IPS-20b (cell line): ENCODE data around the gene POLR1H.

Experiments used
- H3K27ac ChIP-seq: one replicate; pipeline ENCODE4 v1.5.1; 2013; ENCODE audit warnings: low read length
- H3K27me3 ChIP-seq: 2 replicates; pipeline ENCODE4 v1.6.1; 2013; ENCODE audit warnings: mild to moderate bottlenecking, low read length, inconsistent platforms; ENCODE audit not compliant: insufficient read depth
- H3K36me3 ChIP-seq: 2 replicates; pipeline ENCODE4 v1.6.1; 2013; ENCODE audit warnings: low read depth, mild to moderate bottlenecking, inconsistent platforms, low read length, moderate library complexity; ENCODE audit not compliant: insufficient read depth
- H3K4me1 ChIP-seq: 2 replicates; pipeline ENCODE4 v1.6.1; 2013; ENCODE audit warnings: mild to moderate bottlenecking, control low read depth, inconsistent platforms, low read length, moderate library complexity; ENCODE audit not compliant: insufficient read depth
- H3K4me3 ChIP-seq: 2 replicates; pipeline ENCODE4 v1.5.1; 2013; ENCODE audit warnings: mild to moderate bottlenecking, low read length, inconsistent platforms
- H3K9ac ChIP-seq: 2 replicates; pipeline ENCODE4 v1.6.1; 2013; ENCODE audit warnings: low read depth, mild to moderate bottlenecking, inconsistent platforms, low read length, moderate library complexity
- H3K9me3 ChIP-seq: 2 replicates; pipeline ENCODE4 v1.6.1; 2013; ENCODE audit warnings: mild to moderate bottlenecking, low read depth, low read length, inconsistent platforms; ENCODE audit not compliant: insufficient read depth

POLR1H gene

GRCh38 chr6:30063315-30063714 lies 2.2 kb downstream of the POLR1H start:
- Histone ChIP-seq H3K4me1 (peaks cover 9% of the 10 kb centered on the region; the same call in 1 of the 2 replicates), H3K9ac (no peak overlapping the region), H3K4me3 (no peak overlapping the region), H3K27ac (no peak overlapping the region), H3K36me3 (peaks cover 18% of the 10 kb centered on the region; the same call in 1 of the 2 replicates), H3K9me3 (no peaks in the 10 kb centered on the region), H3K27me3 (no peaks in the 10 kb centered on the region)

- H3K4me1 ChIP-seq: peaks cover 6% of the 10 kb centered on the region; the same call in 1 of the 2 replicates
- no peaks in the 10 kb centered on the region for H3K27me3 ChIP-seq
- peak overlapping the region; percentile 89 for H3K9ac ChIP-seq
- peak overlapping the region; percentile 84 for H3K4me3 ChIP-seq
- H3K27ac ChIP-seq: peak overlapping the region; percentile 22
- no peaks in the 10 kb centered on the region for H3K9me3 ChIP-seq
- peaks cover 32% of the 10 kb centered on the region for H3K36me3 ChIP-seq
Observed at GRCh38 chr6:30066082-30066481, 5.0 kb downstream of the POLR1H start.

- Histone ChIP-seq H3K9ac (peak within 1 kb of the TSS; percentile 89), H3K27ac (peak within 1 kb of the TSS; percentile 22), H3K4me3 (peak within 1 kb of the TSS; percentile 84), H3K36me3 (peaks cover 32% of the 10 kb centered on the region), H3K27me3 (no peaks in the 10 kb centered on the region), H3K4me1 (peaks cover 5% of the 10 kb centered on the region; the same call in 1 of the 2 replicates), H3K9me3 (no peaks in the 10 kb centered on the region)
Observed at GRCh38 chr6:30066577-30067459, 5.8 kb downstream of the POLR1H start, which contains the start of gene PPP1R11. Gene PPP1R11 (plus strand): TSS chr6:30067198. CDS start chr6:30067411, 213 bp downstream.

GRCh38 chr6:30067460-30068139 lies 6.5 kb downstream of the POLR1H start:
- Histone ChIP-seq H3K27me3 (peaks cover 4% of the 10 kb centered on the region; the same call in 1 of the 2 replicates), H3K9me3 (no peaks in the 10 kb centered on the region), H3K9ac (peak overlapping the region; percentile 51; the same call in 1 of the 2 replicates), H3K27ac (no peak overlapping the region), H3K4me1 (no peaks in the 10 kb centered on the region), H3K4me3 (peak overlapping the region; percentile 84), H3K36me3 (peaks cover 32% of the 10 kb centered on the region)

GRCh38 chr6:30071081-30071818 lies 10.2 kb downstream of the POLR1H start:
- Histone ChIP-seq H3K4me1 (peaks cover 10% of the 10 kb centered on the region), H3K27me3 (peaks cover 36% of the 10 kb centered on the region), H3K4me3 (no peak overlapping the region), H3K9me3 (no peaks in the 10 kb centered on the region), H3K27ac (no peak overlapping the region), H3K9ac (no peak overlapping the region), H3K36me3 (peaks cover 14% of the 10 kb centered on the region; the same call in 1 of the 2 replicates)

- peaks cover 42% of the 10 kb centered on the region for H3K27me3 ChIP-seq
Observed at GRCh38 chr6:30071858-30072257, 10.8 kb downstream of the POLR1H start.

GRCh38 chr6:30073489-30074235 lies 12.6 kb downstream of the POLR1H start:
- H3K27ac ChIP-seq: no peak overlapping the region
- H3K9me3 ChIP-seq: no peaks in the 10 kb centered on the region
- H3K4me3 ChIP-seq: peak overlapping the region; percentile 74
- peaks cover 14% of the 10 kb centered on the region; the same call in 1 of the 2 replicates for H3K36me3 ChIP-seq
- H3K27me3 ChIP-seq: peaks cover 54% of the 10 kb centered on the region
- H3K9ac ChIP-seq: peak overlapping the region; percentile 62; the same call in 1 of the 2 replicates
- peaks cover 12% of the 10 kb centered on the region for H3K4me1 ChIP-seq

More at GRCh38 chr6:30071858-30072257, 10.8 kb downstream of the POLR1H start:
- Histone ChIP-seq H3K4me3 (no peak overlapping the region), H3K9ac (no peak overlapping the region), H3K36me3 (peaks cover 14% of the 10 kb centered on the region; the same call in 1 of the 2 replicates), H3K27ac (no peak overlapping the region), H3K4me1 (peaks cover 12% of the 10 kb centered on the region), H3K9me3 (no peaks in the 10 kb centered on the region)

GRCh38 chr6:30074331-30075093 lies 13.4 kb downstream of the POLR1H start:
- Histone ChIP-seq H3K4me1 (peaks cover 12% of the 10 kb centered on the region), H3K36me3 (peaks cover 13% of the 10 kb centered on the region; the same call in 1 of the 2 replicates), H3K4me3 (peak overlapping the region; percentile 74), H3K9me3 (no peaks in the 10 kb centered on the region), H3K9ac (peak overlapping the region; percentile 62; the same call in 1 of the 2 replicates), H3K27me3 (peaks cover 61% of the 10 kb centered on the region), H3K27ac (no peak overlapping the region)

GRCh38 chr6:30075094-30075789 lies 14.2 kb downstream of the POLR1H start, which contains the start of gene RNF39:
Gene RNF39 (minus strand): TSS chr6:30075769. CDS start chr6:30075585, 184 bp downstream.
- Histone ChIP-seq H3K9me3 (no peaks in the 10 kb centered on the region), H3K4me3 (peak within 1 kb of the TSS; percentile 74), H3K27me3 (peaks cover 61% of the 10 kb centered on the region), H3K36me3 (peaks cover 5% of the 10 kb centered on the region; the same call in 1 of the 2 replicates), H3K4me1 (peaks cover 12% of the 10 kb centered on the region), H3K9ac (peak within 1 kb of the TSS; percentile 62; the same call in 1 of the 2 replicates), H3K27ac (peak within 1 kb of the TSS; percentile 18)
